RWPE2 (cell line): Measurements from ENCODE around the gene CREB3L1.

Experiments
- ATAC-seq: fragments of 200-7000 bp; cut with Tn5 transposase; 3 replicates; pipeline ENCODE4 v1.9.1; 2021; ENCODE audit warnings: low read depth
- DNase-seq: peaks from one replicate; pipeline ENCODE4 v3.0.0-alpha.2; 2020; ENCODE audit warnings: low spot score
- H3K27ac ChIP-seq: fragments of 450-650 bp; 2 replicates; pipeline ENCODE4 v1.5.1; 2017; ENCODE audit warnings: mild to moderate bottlenecking; ENCODE audit not compliant: poor library complexity, severe bottlenecking
- H3K27me3 ChIP-seq: fragments of 250-450 bp; sonication (Bioruptor Pico); 2 replicates; pipeline ENCODE4 v1.5.1; 2021; ENCODE audit warnings: mild to moderate bottlenecking, moderate library complexity; ENCODE audit not compliant: insufficient read depth, poor library complexity, severe bottlenecking
- H3K36me3 ChIP-seq: fragments of 250-450 bp; sonication (Bioruptor Pico); 2 replicates; pipeline ENCODE4 v1.5.1; 2020; ENCODE audit warnings: low read depth, mild to moderate bottlenecking, moderate library complexity
- H3K4me1 ChIP-seq: fragments of 250-450 bp; sonication (Bioruptor Pico); 2 replicates; pipeline ENCODE4 v1.5.1; 2021; ENCODE audit warnings: mild to moderate bottlenecking, moderate library complexity; ENCODE audit not compliant: insufficient read depth, poor library complexity, severe bottlenecking
- H3K4me3 ChIP-seq: fragments of 250-450 bp; sonication (Bioruptor Pico); 2 replicates; pipeline ENCODE4 v1.5.1; 2021; ENCODE audit warnings: mild to moderate bottlenecking, moderate library complexity; ENCODE audit not compliant: severe bottlenecking
- H3K9me3 ChIP-seq: fragments of 250-450 bp; sonication (Bioruptor Pico); 2 replicates; pipeline ENCODE4 v1.5.1; 2021; ENCODE audit warnings: mild to moderate bottlenecking, moderate library complexity; ENCODE audit not compliant: severe bottlenecking
- TF ChIP-seq, protein P1 (sequence below): fragments of 450-650 bp; IDR thresholded peaks from one replicate; pipeline ENCODE4 v1.5.1; 2017; ENCODE audit warnings: mild to moderate bottlenecking, moderate library complexity; ENCODE audit not compliant: poor library complexity, severe bottlenecking

The CREB3L1 gene

DNA sequence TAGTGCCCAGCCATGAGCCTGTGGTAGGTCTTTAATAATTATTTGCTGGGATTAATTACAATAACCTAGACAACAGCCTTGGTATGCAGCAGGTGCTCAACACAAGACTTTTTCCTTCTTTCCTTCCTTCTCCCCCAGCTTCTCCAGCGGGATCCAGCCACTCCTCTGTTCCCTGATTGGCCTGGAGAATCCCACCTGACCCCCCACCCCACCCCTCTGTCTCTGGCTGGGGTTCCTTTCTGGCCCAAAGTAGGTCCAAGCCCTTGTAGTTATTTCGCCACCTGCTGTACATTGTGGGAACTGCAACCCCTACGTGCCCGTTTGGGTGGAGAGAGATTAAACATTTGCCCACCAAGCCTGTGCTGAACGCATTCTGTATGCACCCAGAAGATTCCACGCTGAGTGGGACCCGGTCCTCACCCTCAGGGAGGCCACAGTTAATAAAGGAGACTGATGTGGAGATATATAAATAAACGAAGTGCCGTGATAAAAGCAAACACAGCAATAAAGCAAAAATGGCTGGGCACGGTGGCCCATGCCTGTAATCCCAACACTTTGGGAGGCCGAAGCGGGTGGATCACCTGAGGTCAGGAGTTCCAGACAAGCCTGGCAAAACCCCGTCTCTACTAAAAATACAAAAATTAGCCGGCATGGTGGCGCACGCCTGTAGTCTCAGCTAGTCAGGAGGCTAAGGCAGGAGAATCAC, 37.7 kb downstream of the CREB3L1 start:
- peak; percentile 73 for ATAC-seq
- Histone ChIP-seq H3K27ac (no peak overlapping the region), H3K4me1 (no peaks in the 10 kb centered on the region), H3K27me3 (no peaks in the 10 kb centered on the region), H3K4me3 (no peak overlapping the region), H3K9me3 (no peaks in the 10 kb centered on the region), H3K36me3 (no peaks in the 10 kb centered on the region)
- TF ChIP-seq, protein P1, sequence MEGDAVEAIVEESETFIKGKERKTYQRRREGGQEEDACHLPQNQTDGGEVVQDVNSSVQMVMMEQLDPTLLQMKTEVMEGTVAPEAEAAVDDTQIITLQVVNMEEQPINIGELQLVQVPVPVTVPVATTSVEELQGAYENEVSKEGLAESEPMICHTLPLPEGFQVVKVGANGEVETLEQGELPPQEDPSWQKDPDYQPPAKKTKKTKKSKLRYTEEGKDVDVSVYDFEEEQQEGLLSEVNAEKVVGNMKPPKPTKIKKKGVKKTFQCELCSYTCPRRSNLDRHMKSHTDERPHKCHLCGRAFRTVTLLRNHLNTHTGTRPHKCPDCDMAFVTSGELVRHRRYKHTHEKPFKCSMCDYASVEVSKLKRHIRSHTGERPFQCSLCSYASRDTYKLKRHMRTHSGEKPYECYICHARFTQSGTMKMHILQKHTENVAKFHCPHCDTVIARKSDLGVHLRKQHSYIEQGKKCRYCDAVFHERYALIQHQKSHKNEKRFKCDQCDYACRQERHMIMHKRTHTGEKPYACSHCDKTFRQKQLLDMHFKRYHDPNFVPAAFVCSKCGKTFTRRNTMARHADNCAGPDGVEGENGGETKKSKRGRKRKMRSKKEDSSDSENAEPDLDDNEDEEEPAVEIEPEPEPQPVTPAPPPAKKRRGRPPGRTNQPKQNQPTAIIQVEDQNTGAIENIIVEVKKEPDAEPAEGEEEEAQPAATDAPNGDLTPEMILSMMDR = peak; percentile 90
- DNase-seq = no peak

- H3K9me3 ChIP-seq = no peaks in the 10 kb centered on the region
- TF ChIP-seq, protein P1 = no peak
- H3K36me3 ChIP-seq = no peaks in the 10 kb centered on the region
- ATAC-seq (no peak), DNase-seq (no peak)
- H3K27me3 ChIP-seq = no peaks in the 10 kb centered on the region
- no peak overlapping the region for H3K27ac ChIP-seq
- no peaks in the 10 kb centered on the region for H3K4me1 ChIP-seq
- H3K4me3 ChIP-seq = no peak overlapping the region
Observed at GRCh38 chr11:46315783-46316563, 38.5 kb downstream of the CREB3L1 start.

DNA sequence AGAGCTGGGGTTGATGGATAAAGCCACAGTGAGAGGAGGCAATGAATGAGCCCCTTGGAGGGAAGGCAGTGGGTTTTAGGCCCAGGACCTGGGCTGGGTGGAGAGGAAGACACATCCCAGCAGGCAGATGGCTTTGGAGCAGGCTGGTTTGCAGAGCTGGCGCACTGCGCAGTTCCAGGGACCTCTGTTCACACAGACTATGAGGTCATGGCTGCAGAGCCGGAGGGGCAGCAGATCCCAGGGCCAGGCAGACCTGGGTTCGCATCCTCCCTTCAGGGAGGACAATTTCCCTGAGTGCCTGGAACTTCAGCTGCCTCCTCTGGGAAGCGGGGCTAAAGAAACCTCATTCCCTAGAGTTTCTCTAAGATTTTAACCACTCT, 41.6 kb downstream of the CREB3L1 start:
- ATAC-seq (no peak), DNase-seq (no peak)
- Histone ChIP-seq H3K36me3 (no peaks in the 10 kb centered on the region), H3K4me1 (no peaks in the 10 kb centered on the region), H3K4me3 (no peak overlapping the region), H3K27ac (no peak overlapping the region), H3K9me3 (no peaks in the 10 kb centered on the region), H3K27me3 (no peaks in the 10 kb centered on the region)
- TF ChIP-seq, protein P1 = no peak

DNA sequence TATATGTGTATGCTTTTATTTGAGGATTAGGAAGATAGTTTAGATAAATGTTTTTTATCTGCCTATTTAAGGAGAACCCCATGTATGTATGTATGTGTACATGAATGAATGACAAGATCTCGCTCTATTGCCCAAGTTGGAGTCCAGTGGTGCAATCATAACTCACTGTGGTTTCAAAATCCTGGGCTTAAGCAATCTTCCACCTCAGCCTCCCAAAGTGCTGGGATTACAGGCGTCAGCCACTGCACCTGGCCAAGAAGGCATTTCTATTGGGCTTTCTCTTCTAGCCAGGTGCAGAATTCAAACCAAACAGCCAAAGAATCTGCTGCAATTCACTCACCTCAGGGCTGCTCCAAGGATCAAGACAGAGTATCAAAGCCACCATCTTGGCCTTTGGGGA, 44.3 kb downstream of the CREB3L1 start:
- Histone ChIP-seq H3K27ac (no peak overlapping the region), H3K9me3 (no peaks in the 10 kb centered on the region), H3K27me3 (no peaks in the 10 kb centered on the region), H3K36me3 (no peaks in the 10 kb centered on the region), H3K4me1 (no peaks in the 10 kb centered on the region), H3K4me3 (no peak overlapping the region)
- ATAC-seq (peak; percentile 53; the same call in 1 of the 3 replicates), DNase-seq (no peak)
- TF ChIP-seq, protein P1 = no peak

DNA sequence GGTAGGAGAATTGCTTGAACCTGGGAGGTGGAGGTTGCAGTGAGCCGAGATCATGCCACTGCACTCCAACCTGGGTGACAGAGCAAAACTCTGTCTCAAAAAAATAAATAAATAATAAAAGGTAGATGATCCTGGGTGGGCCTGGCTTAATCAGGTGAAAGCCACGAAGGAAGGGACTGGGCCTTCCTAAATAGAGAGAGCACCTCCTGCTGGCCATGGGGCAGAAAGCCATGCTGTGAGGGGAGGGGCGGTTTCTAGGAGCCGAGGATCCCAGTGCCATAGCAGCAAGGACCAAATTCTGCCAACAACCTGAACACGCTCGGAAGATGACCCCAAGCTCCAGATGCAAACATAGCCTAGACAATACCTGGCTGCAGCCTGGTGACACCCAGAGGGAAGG, 45.3 kb downstream of the CREB3L1 start:
- Histone ChIP-seq H3K4me1 (no peaks in the 10 kb centered on the region), H3K4me3 (no peak overlapping the region), H3K27me3 (no peaks in the 10 kb centered on the region), H3K27ac (no peak overlapping the region), H3K36me3 (no peaks in the 10 kb centered on the region), H3K9me3 (no peaks in the 10 kb centered on the region)
- ATAC-seq (no peak), DNase-seq (no peak)
- TF ChIP-seq, protein P1 = no peak
